Sigmoid colon (tissue), 7 donors: ENCODE measurements around the gene FGGY. TPM values are rescaled to one million over a fixed set of nuclear protein-coding genes. Genes with fewer than 3 reads are reported as not detected.
A peak's percentile ranks its signal among the peaks of the same experiment; 100 is the strongest.

ENCODE experiments used
- DNase-seq: peaks from one replicate; pipeline ENCODE4 v3.0.0-alpha.2; 2019
- H3K27ac ChIP-seq, 4 donors: fragments of 200-600 bp; sonication (generic); one replicate each; pipeline ENCODE4 v1.5.1; 2016 to 2019; ENCODE audit warnings: mild to moderate bottlenecking in 1 of 4
- H3K27me3 ChIP-seq, 3 donors: fragments of 200-600 bp; sonication (generic); one replicate each; pipeline ENCODE4 v1.5.1; 2019; ENCODE audit warnings: mild to moderate bottlenecking in 1 of 3
- H3K36me3 ChIP-seq, 4 donors: fragments of 200-600 bp; sonication (generic); one replicate each; pipeline ENCODE4 v1.5.1; 2016 to 2019
- H3K4me1 ChIP-seq, 4 donors: fragments of 200-600 bp; sonication (generic); one replicate each; pipeline ENCODE4 v1.5.1; 2017 to 2019
- H3K4me3 ChIP-seq, 4 donors: fragments of 200-600 bp; sonication (generic); one replicate each; pipeline ENCODE4 v1.5.1; 2017 to 2019; ENCODE audit warnings: mild to moderate bottlenecking in 2 of 4, moderate library complexity in 1 of 4
- H3K9me3 ChIP-seq, 4 donors: fragments of 200-600 bp in 3 of 4; sonication (generic) in 3 of 4; one replicate each; pipeline versions ENCODE4 v1.5.1 to v1.6.1; 2013 to 2019
- EP300 ChIP-seq, 4 donors: sonication (generic); formaldehyde crosslinking; IDR thresholded peaks; one replicate each; pipeline ENCODE4 v1.6.1; 2017; ENCODE audit warnings: antibody characterized with exemption in 4 of 4
- POLR2A ChIP-seq, 2 donors: fragments of 450-650 bp; IDR thresholded peaks; one replicate each; pipeline ENCODE4 v1.6.1; 2016; ENCODE audit warnings: antibody characterized with exemption in 2 of 2, mild to moderate bottlenecking in 2 of 2, moderate library complexity in 2 of 2
- POLR2AphosphoS5 ChIP-seq, 4 donors: sonication (generic); formaldehyde crosslinking; IDR thresholded peaks; one replicate each; pipeline ENCODE4 v1.6.1; 2017; ENCODE audit warnings: antibody characterized with exemption in 4 of 4
- WGBS, 2 donors: extraction: QIAGEN DNeasy Blood & Tissue Kit; methylation state at CpG; one replicate each; pipeline ENCODE4 v1.1.7; 2013; 5-methylcytosine and 5-hydroxymethylcytosine counted together
- intact Hi-C: fragments of 100-400 bp; cut with DNase I; formaldehyde crosslinking; loops from one replicate; pipeline ENCODE4 v1.15.1; 2023
- polyA plus RNA-seq, 3 donors: library from polyadenylated mRNA; stranded (reverse); fragments of 200-250 nt; gene quantifications; one replicate each; pipeline ENCODE4 v1.2.3, GENCODE V29; 2013
- total RNA-seq, 4 donors: library from RNA; depleted of rRNA; stranded (reverse); fragments of >200 nt; gene quantifications; one replicate each; pipeline ENCODE4 v1.1.0, GENCODE V29; 2016
- TF ChIP-seq, protein P1 (sequence below), 4 experiments: fragments of 450-650 bp in 3 of 4; fragments of 200-600 bp in 1 of 4; IDR thresholded peaks; one replicate each; pipeline ENCODE4 v1.5.1; 2016 to 2019; ENCODE audit warnings: antibody characterized with exemption in 4 of 4, mild to moderate bottlenecking in 3 of 4, moderate library complexity in 2 of 4
- donor health status: healthy with polysubstance abuse.
- donor health status: Bipolar disorder and iron deficiency.
- donor health status: healthy.

Gene FGGY
- total and polyA plus RNA-seq, 7 donors: 4.8 to 54.1 (median 20.5) TPM

DNA sequence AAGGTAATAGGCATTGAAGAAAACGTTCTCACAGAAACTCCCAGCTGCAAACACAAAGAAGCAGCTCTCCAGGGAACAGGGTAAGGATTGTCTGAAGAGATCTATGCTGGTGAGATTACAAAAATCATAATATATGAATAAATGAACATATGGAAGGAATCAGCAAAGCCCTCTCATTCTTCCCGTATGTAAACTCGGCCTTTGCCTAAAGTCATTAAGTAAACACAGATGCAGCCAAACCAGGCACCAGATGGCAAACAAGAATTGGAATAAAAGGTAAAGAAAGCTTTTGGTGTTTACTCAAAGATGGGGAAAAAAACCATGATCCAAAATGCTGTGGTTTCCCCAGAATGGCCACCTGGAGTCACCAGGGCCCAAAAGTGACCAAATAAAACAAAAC lies 441.3 kb downstream of the FGGY start:
- Histone ChIP-seq H3K4me1 (peaks cover 0 to 13% (median 2%) of the 10 kb centered on the region in 4 donors), H3K4me3 (no peak overlapping the region), H3K27ac (no peak overlapping the region), H3K9me3 (no peaks in the 10 kb centered on the region), H3K36me3 (no peaks in the 10 kb centered on the region), H3K27me3 (no peaks in the 10 kb centered on the region)
- 22 to 71% methylated on average over 3 of the region's 3 CpGs for WGBS, 2 donors
- TF ChIP-seq EP300 (IDR thresholded peaks at IDR 0.05) (no peak), POLR2AphosphoS5 (IDR thresholded peaks at IDR 0.05) (no peak), POLR2A (IDR thresholded peaks at IDR 0.05) (no peak)
- TF ChIP-seq, protein P1, sequence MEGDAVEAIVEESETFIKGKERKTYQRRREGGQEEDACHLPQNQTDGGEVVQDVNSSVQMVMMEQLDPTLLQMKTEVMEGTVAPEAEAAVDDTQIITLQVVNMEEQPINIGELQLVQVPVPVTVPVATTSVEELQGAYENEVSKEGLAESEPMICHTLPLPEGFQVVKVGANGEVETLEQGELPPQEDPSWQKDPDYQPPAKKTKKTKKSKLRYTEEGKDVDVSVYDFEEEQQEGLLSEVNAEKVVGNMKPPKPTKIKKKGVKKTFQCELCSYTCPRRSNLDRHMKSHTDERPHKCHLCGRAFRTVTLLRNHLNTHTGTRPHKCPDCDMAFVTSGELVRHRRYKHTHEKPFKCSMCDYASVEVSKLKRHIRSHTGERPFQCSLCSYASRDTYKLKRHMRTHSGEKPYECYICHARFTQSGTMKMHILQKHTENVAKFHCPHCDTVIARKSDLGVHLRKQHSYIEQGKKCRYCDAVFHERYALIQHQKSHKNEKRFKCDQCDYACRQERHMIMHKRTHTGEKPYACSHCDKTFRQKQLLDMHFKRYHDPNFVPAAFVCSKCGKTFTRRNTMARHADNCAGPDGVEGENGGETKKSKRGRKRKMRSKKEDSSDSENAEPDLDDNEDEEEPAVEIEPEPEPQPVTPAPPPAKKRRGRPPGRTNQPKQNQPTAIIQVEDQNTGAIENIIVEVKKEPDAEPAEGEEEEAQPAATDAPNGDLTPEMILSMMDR (IDR thresholded peaks at IDR 0.05): no peak
- DNase-seq: no peak
- intact Hi-C loops: no loop called here

DNA sequence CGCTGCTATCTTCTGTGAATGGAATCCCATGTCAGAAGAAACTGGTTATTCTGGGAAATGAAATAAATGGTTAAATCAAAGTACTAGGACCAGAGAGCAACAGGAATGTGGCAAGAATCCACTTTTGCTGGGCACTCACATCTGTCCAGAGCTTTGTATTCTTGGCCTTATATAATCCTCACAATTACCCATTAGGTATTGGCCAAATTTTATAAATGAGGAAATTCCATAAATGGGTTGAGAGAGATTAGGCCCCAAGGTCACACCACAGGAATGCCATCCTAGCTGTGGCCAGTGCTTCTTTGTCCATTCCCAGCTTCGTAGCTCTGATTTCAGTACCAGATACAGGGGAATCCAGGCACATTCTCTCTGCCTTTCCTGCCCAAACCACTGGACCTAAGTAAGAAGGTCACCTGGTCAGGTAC lies 441.7 kb downstream of the FGGY start:
- H3K4me3 ChIP-seq: no peak overlapping the region
- no peak overlapping the region for H3K27ac ChIP-seq
- WGBS, 2 donors: 83 to 87% methylated on average over 2 of the region's 2 CpGs
- no peaks in the 10 kb centered on the region for H3K27me3 ChIP-seq
- H3K36me3 ChIP-seq: no peaks in the 10 kb centered on the region
- no peaks in the 10 kb centered on the region for H3K9me3 ChIP-seq
- DNase-seq: no peak
- intact Hi-C loops: no loop called here
- peaks cover 0 to 13% (median 6%) of the 10 kb centered on the region in 4 donors for H3K4me1 ChIP-seq
- TF ChIP-seq, protein P1 (IDR thresholded peaks at IDR 0.05): no peak
- no peak for TF ChIP-seq EP300 (IDR thresholded peaks at IDR 0.05)
- TF ChIP-seq POLR2AphosphoS5 (IDR thresholded peaks at IDR 0.05): no peak
- TF ChIP-seq POLR2A (IDR thresholded peaks at IDR 0.05): no peak

DNA sequence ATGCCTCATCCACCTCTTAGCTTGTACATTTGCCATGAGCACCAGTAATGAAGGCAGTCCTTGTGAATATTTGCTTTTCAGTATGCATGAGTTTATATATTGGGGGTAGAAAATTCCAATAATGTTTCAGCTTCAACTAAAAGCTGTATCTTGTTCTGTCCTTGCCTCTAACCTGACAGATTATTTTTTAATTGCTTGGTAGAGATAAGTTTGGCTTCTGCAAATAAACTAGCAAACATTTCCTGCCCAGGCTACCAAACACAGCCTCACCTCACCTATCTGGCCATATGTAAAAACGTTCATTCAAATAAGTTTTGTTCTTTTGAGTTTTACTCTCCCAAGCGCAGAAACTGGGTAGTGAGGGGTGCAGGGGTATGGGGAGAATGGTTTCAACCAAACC lies 442.2 kb downstream of the FGGY start:
- intact Hi-C loops: no loop called here
- no peaks in the 10 kb centered on the region for H3K36me3 ChIP-seq
- no peaks in the 10 kb centered on the region for H3K9me3 ChIP-seq
- WGBS, 2 donors: 59 to 81% methylated on average over 2 of the region's 2 CpGs
- H3K4me3 ChIP-seq: no peak overlapping the region
- DNase-seq: no peak
- TF ChIP-seq, protein P1 (IDR thresholded peaks at IDR 0.05): no peak
- TF ChIP-seq POLR2A (IDR thresholded peaks at IDR 0.05) (no peak), POLR2AphosphoS5 (IDR thresholded peaks at IDR 0.05) (no peak), EP300 (IDR thresholded peaks at IDR 0.05) (no peak)
- H3K27ac ChIP-seq: no peak overlapping the region
- H3K4me1 ChIP-seq: peaks cover 0 to 14% (median 7%) of the 10 kb centered on the region in 4 donors
- no peaks in the 10 kb centered on the region for H3K27me3 ChIP-seq

DNA sequence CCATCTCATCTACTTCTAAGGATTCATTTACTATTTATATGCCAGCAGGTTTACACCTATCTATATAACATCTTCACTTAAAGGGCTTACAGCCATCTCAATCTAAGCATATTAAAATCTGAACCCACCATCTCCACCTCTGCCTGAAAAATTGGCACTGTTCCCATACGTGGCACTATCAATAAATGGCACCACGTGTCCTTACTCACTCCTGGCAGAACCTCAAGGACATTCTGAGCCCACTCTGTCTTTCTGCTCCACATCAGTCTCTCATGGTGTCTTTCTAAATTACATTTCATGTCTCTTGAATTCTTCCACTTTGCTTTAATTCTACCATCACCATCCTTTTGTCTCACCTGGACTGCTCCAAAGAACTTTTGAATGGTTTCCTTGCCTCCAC lies 445.6 kb downstream of the FGGY start:
- peak overlapping the region in 3 of 4 donors; percentile 51 to 58 (median 52) for H3K27ac ChIP-seq
- WGBS, 2 donors: 72 to 81% methylated on average over 2 of the region's 2 CpGs

More for the DNA sequence above, 445.6 kb downstream of the FGGY start:
- Histone ChIP-seq H3K9me3 (no peaks in the 10 kb centered on the region), H3K27me3 (no peaks in the 10 kb centered on the region), H3K4me3 (no peak overlapping the region), H3K36me3 (no peaks in the 10 kb centered on the region), H3K4me1 (peaks cover 0 to 17% (median 7%) of the 10 kb centered on the region in 4 donors)
- DNase-seq: no peak
- TF ChIP-seq POLR2AphosphoS5 (IDR thresholded peaks at IDR 0.05) (no peak), POLR2A (IDR thresholded peaks at IDR 0.05) (no peak)
- TF ChIP-seq, protein P1 (IDR thresholded peaks at IDR 0.05): no peak
- intact Hi-C loops: no loop called here
